HepG2 (cell line): ENCODE results near the gene TBC1D16. TPM values are rescaled to one million over a fixed set of nuclear protein-coding genes. Genes with fewer than 3 reads are reported as not detected.

ENCODE experiments used
- AKAP8 ChIP-seq: sonication (generic); formaldehyde crosslinking; IDR thresholded peaks from 2 replicates; pipeline ENCODE4 v1.5.1; 2020; ENCODE audit warnings: mild to moderate bottlenecking, missing genetic modification reagents
- ATF7 ChIP-seq, 2 experiments: fragments of 450-650 bp in 1 of 2; sonication (generic) in 1 of 2; formaldehyde crosslinking in 1 of 2; IDR thresholded peaks; 2 replicates each; pipeline versions ENCODE4 v1.4.0 to v1.6.1; 2016 to 2020; ENCODE audit warnings: antibody characterized with exemption in 1 of 2, mild to moderate bottlenecking in 1 of 2, missing genetic modification reagents in 1 of 2
- BCLAF1 ChIP-seq: fragments of 450-650 bp; IDR thresholded peaks from 2 replicates; pipeline ENCODE4 v1.6.1; 2017; ENCODE audit warnings: mild to moderate bottlenecking
- FOXP4 ChIP-seq: sonication (generic); formaldehyde crosslinking; IDR thresholded peaks from 2 replicates; pipeline ENCODE4 v1.4.0; 2020; ENCODE audit warnings: missing genetic modification reagents
- KDM1A ChIP-seq: IDR thresholded peaks from 2 replicates; pipeline ENCODE4 v1.6.1; 2016; ENCODE audit warnings: missing compliant biosample characterization
- KLF6 ChIP-seq: IDR thresholded peaks from 2 replicates; pipeline ENCODE4 v1.8.0; 2016; ENCODE audit warnings: missing biosample characterization, missing genetic modification reagents
- PTBP1 ChIP-seq: fragments of 200-400 bp; formaldehyde crosslinking; IDR thresholded peaks from 2 replicates; pipeline ENCODE4 v1.6.1; 2018; ENCODE audit warnings: low read length, low read depth; ENCODE audit not compliant: poor library complexity, severe bottlenecking
- RBAK ChIP-seq: sonication (generic); formaldehyde crosslinking; IDR thresholded peaks from 2 replicates; pipeline ENCODE4 v1.5.1; 2020; ENCODE audit warnings: mild to moderate bottlenecking, missing genetic modification reagents
- RCOR2 ChIP-seq: IDR thresholded peaks from 2 replicates; pipeline ENCODE4 v1.6.1; 2016; ENCODE audit warnings: missing biosample characterization, missing genetic modification reagents
- RFX1 ChIP-seq: fragments of 450-650 bp; IDR thresholded peaks from 2 replicates; pipeline ENCODE4 v1.6.1; 2017
- TBL1XR1 ChIP-seq: fragments of 150-350 bp; IDR thresholded peaks from 2 replicates; pipeline ENCODE4 v1.6.1; 2014; ENCODE audit warnings: borderline replicate concordance, low read length; ENCODE audit not compliant: partially characterized antibody
- ZBTB4 ChIP-seq: sonication (generic); formaldehyde crosslinking; IDR thresholded peaks from 2 replicates; pipeline ENCODE4 v1.4.0; 2020; ENCODE audit warnings: missing genetic modification reagents, mild to moderate bottlenecking, borderline replicate concordance
- ZFY ChIP-seq: sonication (generic); formaldehyde crosslinking; IDR thresholded peaks from 2 replicates; pipeline ENCODE4 v1.4.0; 2020; ENCODE audit warnings: missing genetic modification reagents
- ZNF160 ChIP-seq: sonication (generic); formaldehyde crosslinking; IDR thresholded peaks from 2 replicates; pipeline ENCODE4 v1.8.0; 2022; ENCODE audit warnings: mild to moderate bottlenecking, inconsistent platforms, missing genetic modification reagents
- ZNF432 ChIP-seq: sonication (generic); formaldehyde crosslinking; IDR thresholded peaks from 2 replicates; pipeline ENCODE4 v1.5.0; 2020; ENCODE audit warnings: missing genetic modification reagents, mild to moderate bottlenecking, borderline replicate concordance
- ZNF878 ChIP-seq: sonication (generic); formaldehyde crosslinking; IDR thresholded peaks from 2 replicates; pipeline ENCODE4 v1.8.1; 2023; ENCODE audit warnings: mild to moderate bottlenecking, missing genetic modification reagents, moderate library complexity
- ZNF879 ChIP-seq: sonication (generic); formaldehyde crosslinking; IDR thresholded peaks from 2 replicates; pipeline ENCODE4 v1.8.1; 2023; ENCODE audit warnings: missing genetic modification reagents
- ZNF883 ChIP-seq: sonication (generic); formaldehyde crosslinking; IDR thresholded peaks from 2 replicates; pipeline ENCODE4 v1.5.1; 2020; ENCODE audit warnings: mild to moderate bottlenecking, missing genetic modification reagents; ENCODE audit errors: not compliant biosample characterization
- polyA plus RNA-seq, 8 experiments: library from polyadenylated mRNA; depleted of rRNA in 3 of 8; stranded (reverse) in 7 of 8; unstranded in 1 of 8; fragments of >200 nt; fragmentation: Illumina TruSeq in 4 of 8; extraction: Trizol in 4 of 8; gene quantifications; 2 replicates each; pipeline versions ENCODE4 v1.2.1 to v1.2.3, GENCODE V29; 2011 to 2016; ENCODE audit warnings: low read depth in 4 of 8, missing spikeins in 1 of 8, mixed read lengths in 1 of 8; ENCODE audit not compliant: insufficient read depth in 1 of 8
- total RNA-seq, 5 experiments: library from RNA; depleted of rRNA; stranded (reverse); fragments of >200 nt; fragmentation: Illumina TruSeq; extraction: Trizol; gene quantifications; 2 replicates each; pipeline ENCODE4 v1.2.3, GENCODE V29; 2016; ENCODE audit warnings: low read depth in 1 of 5

The TBC1D16 gene
- total and polyA plus RNA-seq, 2 of the 13 experiments (the other 11 are each of a cell fraction or from before 2014, with no cell fraction given): 14.9 to 24.9 TPM

- TF ChIP-seq PTBP1 (no peak), AKAP8 (CRISPR knock-in tag) (peak; percentile 74; the same call in 1 of the 2 replicates), KLF6 (0 out of 2 replicates have a peak, but pooled peaks have one; percentile 29), RFX1 (no peak), ZNF878 (CRISPR knock-in tag) (0 out of 2 replicates have a peak, but pooled peaks have one; percentile 57), FOXP4 (CRISPR knock-in tag) (peak; percentile 14; the same call in 1 of the 2 replicates), ZFY (peak; percentile 56), TBL1XR1 (no peak), BCLAF1 (no peak), ATF7 (IDR thresholded peaks at IDR 0.05) (no peak), ATF7 (CRISPR knock-in tag; IDR thresholded peaks at IDR 0.05) (0 out of 2 replicates have a peak, but pooled peaks have one; percentile 45), ZNF160 (CRISPR knock-in tag) (0 out of 2 replicates have a peak, but pooled peaks have one; percentile 30), ZNF432 (CRISPR knock-in tag) (0 out of 2 replicates have a peak, but pooled peaks have one; percentile 43), RBAK (no peak), ZNF879 (no peak), ZBTB4 (CRISPR knock-in tag) (no peak), ZNF883 (peak; percentile 48), RCOR2 (CRISPR knock-in tag) (no peak), KDM1A (CRISPR knock-in tag) (0 out of 2 replicates have a peak, but pooled peaks have one; percentile 3)
These were observed 108.5 kb downstream of the TBC1D16 start (continued) for GRCh38 chr17:79927136-79927661.
